H1 (cell line): Measurements from ENCODE around the gene TEX28. TPM values are rescaled to one million over a fixed set of nuclear protein-coding genes. Genes with fewer than 3 reads are reported as not detected.
"Not testable (repeated sequence)": the region's sequence is repeated elsewhere in the genome, so short reads cannot be mapped to it uniquely, and the experiment has no call there.

Experiments used
- CTCF ChIA-PET: fragments of 300-600 bp; sonication (Branson Sonifier 250); formaldehyde crosslinking; loops from one replicate; lab custom pipeline; 2021; ENCODE audit not compliant: partially characterized antibody; lab: Charles Lee
- POLR2A ChIA-PET: fragments of 300-600 bp; sonication (Branson Sonifier 250); formaldehyde crosslinking; loops from one replicate; lab custom pipeline; 2021; ENCODE audit warnings: inconsistent platforms; ENCODE audit not compliant: partially characterized antibody; lab: Charles Lee
- DNase-seq, 2 experiments: peaks; one replicate each; pipeline versions ENCODE4 v3.0.0 to v3.0.0-alpha.2; 2010 to 2022; ENCODE audit warnings: low spot score in 2 of 2, low read depth in 1 of 2, mixed read lengths in 1 of 2
- FAIRE-seq: peaks from 2 replicates; lab custom pipeline; 2011; peaks lifted over from hg19 to GRCh38; lab: Jason Lieb, UNC
- H2AFZ ChIP-seq: 2 replicates; pipeline ENCODE4 v1.8.1; 2012; ENCODE audit warnings: low read length, inconsistent platforms
- H2AK5ac ChIP-seq: 2 replicates; pipeline ENCODE4 v1.6.1; 2013; ENCODE audit warnings: low read depth, low read length
- H2BK120ac ChIP-seq: replicated peaks from 2 replicates; pipeline ENCODE3; 2013; ENCODE audit warnings: low read depth, low read length, inconsistent platforms
- H2BK12ac ChIP-seq: 2 replicates; pipeline ENCODE4 v1.6.1; 2013; ENCODE audit warnings: low read depth, low read length
- H2BK15ac ChIP-seq: 2 replicates; pipeline ENCODE4 v1.6.1; 2013; ENCODE audit warnings: low read length
- H2BK20ac ChIP-seq: 2 replicates; pipeline ENCODE4 v1.6.1; 2013; ENCODE audit warnings: low read length
- H2BK5ac ChIP-seq: 2 replicates; pipeline ENCODE4 v1.6.1; 2013; ENCODE audit warnings: low read depth, low read length
- H3K14ac ChIP-seq: 2 replicates; pipeline ENCODE4 v1.6.1; 2013; ENCODE audit warnings: inconsistent platforms; ENCODE audit not compliant: insufficient read length
- H3K18ac ChIP-seq: 2 replicates; pipeline ENCODE4 v1.6.1; 2013; ENCODE audit warnings: low read length; ENCODE audit errors: extremely low read depth
- H3K23ac ChIP-seq: 2 replicates; pipeline ENCODE4 v1.6.1; 2013; ENCODE audit warnings: inconsistent platforms; ENCODE audit not compliant: insufficient read length
- H3K23me2 ChIP-seq: 2 replicates; pipeline ENCODE4 v1.6.1; 2013; ENCODE audit warnings: low read depth, low read length
- H3K27ac ChIP-seq: 2 replicates; pipeline ENCODE4 v1.6.1; 2011; ENCODE audit warnings: low read depth, low read length, inconsistent platforms
- H3K27me3 ChIP-seq, 4 experiments: replicated peaks in 1 of 4; 1 replicate in 1 of 4; 2 replicates in 3 of 4; pipeline versions ENCODE4 v1.6.1 to v1.8.1; 2011 to 2013; ENCODE audit warnings: low read length in 3 of 4, mild to moderate bottlenecking in 3 of 4, inconsistent platforms in 2 of 4, mixed read lengths in 2 of 4, moderate library complexity in 1 of 4; ENCODE audit not compliant: control insufficient read depth in 3 of 4, insufficient read depth in 3 of 4; ENCODE audit errors: extremely low read depth in 1 of 4
- H3K36me3 ChIP-seq, 4 experiments: 2 replicates each; pipeline versions ENCODE4 v1.6.1 to v1.8.1; 2011 to 2013; ENCODE audit warnings: mild to moderate bottlenecking in 4 of 4, low read length in 3 of 4, moderate library complexity in 2 of 4, control low read depth in 1 of 4, inconsistent platforms in 1 of 4; ENCODE audit not compliant: insufficient read depth in 4 of 4, control insufficient read depth in 2 of 4
- H3K4ac ChIP-seq: replicated peaks from 2 replicates; pipeline ENCODE3; 2013; ENCODE audit warnings: low read length, low read depth, mixed read lengths, inconsistent platforms; ENCODE audit not compliant: insufficient read length
- H3K4me1 ChIP-seq, 4 experiments: replicated peaks in 1 of 4; 1 replicate in 1 of 4; 2 replicates in 3 of 4; pipeline versions ENCODE4 v1.6.1 to v1.8.1; 2011 to 2013; ENCODE audit warnings: low read length in 3 of 4, inconsistent platforms in 2 of 4, mixed read lengths in 1 of 4; ENCODE audit not compliant: insufficient read depth in 4 of 4, control insufficient read depth in 3 of 4
- H3K4me2 ChIP-seq, 2 experiments: 2 replicates each; pipeline versions ENCODE4 v1.6.1 to v1.8.1; 2011 to 2013; ENCODE audit warnings: low read depth in 2 of 2, low read length in 2 of 2, control low read depth in 1 of 2, inconsistent platforms in 1 of 2, mild to moderate bottlenecking in 1 of 2; ENCODE audit not compliant: insufficient read depth in 1 of 2
- H3K4me3 ChIP-seq, 4 experiments: fragments of 200-600, 300-600 bp in 1 of 4; sonication (generic), shearing (Covaris generic), sonication (Bioruptor Twin) in 1 of 4; 2 replicates each; pipeline versions ENCODE4 v1.5.1 to v1.8.1; 2011 to 2016; ENCODE audit warnings: low read length in 4 of 4, low read depth in 3 of 4, control low read depth in 2 of 4, inconsistent platforms in 2 of 4, mild to moderate bottlenecking in 2 of 4, mixed read lengths in 1 of 4, moderate library complexity in 1 of 4; ENCODE audit not compliant: insufficient read depth in 2 of 4; ENCODE audit errors: extremely low read depth in 1 of 4
- H3K56ac ChIP-seq: replicated peaks from 2 replicates; pipeline ENCODE3; 2013; ENCODE audit warnings: low read depth, mild to moderate bottlenecking, mixed read lengths, low read length, inconsistent platforms; ENCODE audit not compliant: insufficient read length
- H3K79me1 ChIP-seq: 2 replicates; pipeline ENCODE4 v1.6.1; 2013; ENCODE audit warnings: low read depth, low read length, control low read depth
- H3K79me2 ChIP-seq, 2 experiments: 2 replicates each; pipeline versions ENCODE4 v1.6.1 to v1.8.1; 2012 to 2013; ENCODE audit warnings: low read length in 2 of 2, mild to moderate bottlenecking in 2 of 2, inconsistent platforms in 1 of 2; ENCODE audit not compliant: insufficient read depth in 2 of 2, control insufficient read depth in 1 of 2
- H3K9ac ChIP-seq, 4 experiments: replicated peaks in 1 of 4; 1 replicate in 1 of 4; 2 replicates in 3 of 4; pipeline versions ENCODE4 v1.6.1 to v1.8.1; 2011 to 2013; ENCODE audit warnings: low read depth in 3 of 4, low read length in 3 of 4, control low read depth in 2 of 4, mild to moderate bottlenecking in 2 of 4, moderate library complexity in 2 of 4, inconsistent platforms in 1 of 4; ENCODE audit errors: extremely low read depth in 1 of 4
- H3K9me3 ChIP-seq, 2 experiments: 2 replicates each; pipeline versions ENCODE4 v1.6.1 to v1.8.1; 2012 to 2013; ENCODE audit warnings: mild to moderate bottlenecking in 2 of 2, moderate library complexity in 2 of 2, control low read depth in 1 of 2, inconsistent platforms in 1 of 2, low read depth in 1 of 2, low read length in 1 of 2, mixed read lengths in 1 of 2; ENCODE audit not compliant: insufficient read depth in 2 of 2
- H4K20me1 ChIP-seq, 2 experiments: replicated peaks in 1 of 2; 2 replicates each; pipeline versions ENCODE3 to v1.8.1; 2011 to 2013; ENCODE audit warnings: inconsistent platforms in 2 of 2, low read length in 2 of 2, mild to moderate bottlenecking in 1 of 2; ENCODE audit not compliant: insufficient read depth in 2 of 2, control insufficient read depth in 1 of 2
- H4K5ac ChIP-seq: 2 replicates; pipeline ENCODE4 v1.6.1; 2013; ENCODE audit warnings: low read length, low read depth, mixed read lengths, inconsistent platforms; ENCODE audit not compliant: insufficient read length
- H4K8ac ChIP-seq: 2 replicates; pipeline ENCODE4 v1.8.0; 2013; ENCODE audit warnings: mild to moderate bottlenecking, moderate library complexity, low read length, inconsistent platforms; ENCODE audit not compliant: insufficient read depth; ENCODE audit errors: extremely low read depth
- H4K91ac ChIP-seq: replicated peaks from 2 replicates; pipeline ENCODE3; 2013; ENCODE audit warnings: low read length, mixed read lengths, inconsistent platforms; ENCODE audit not compliant: insufficient read length
- WGBS, 2 experiments: shearing (Covaris generic) in 1 of 2; methylation state at CpG; one replicate each; pipeline versions ENCODE4 v1.1.6 to v1.1.7; 2013 to 2015; ENCODE audit warnings: low lambda C conversion rate in 2 of 2, mixed read lengths in 2 of 2, inconsistent platforms in 1 of 2, low coverage in 1 of 2, missing lambda C conversion rate in 1 of 2; ENCODE audit not compliant: insufficient replicate concordance in 2 of 2, insufficient coverage in 1 of 2, insufficient read length in 1 of 2; ENCODE audit errors: extremely low coverage in 1 of 2, missing lambda C conversion rate in 1 of 2; 5-methylcytosine and 5-hydroxymethylcytosine counted together
- polyA plus RNA-seq, 7 experiments: library from polyadenylated mRNA; depleted of rRNA in 3 of 7; stranded (reverse) in 5 of 7; unstranded in 2 of 7; fragments of >200 nt in 5 of 7; fragments of 200-250 nt in 2 of 7; gene quantifications; 1 replicate in 5 of 7; 2 replicates in 1 of 7; 4 replicates in 1 of 7; pipeline versions ENCODE4 v1.2.1 to v1.2.3, GENCODE V29; 2011 to 2013; ENCODE audit warnings: missing spikeins in 2 of 7, mixed read lengths in 2 of 7
- total RNA-seq: library from RNA; stranded (reverse); fragmentation: NEBNext Ultra II Directional; extraction: Animal tissue kit (Norgen Biotek cat#: 25700); gene quantifications from 2 replicates; pipeline ENCODE4 v1.2.1, GENCODE V29; 2021

Gene TEX28
- total and polyA plus RNA-seq, 2 of the 8 experiments (the other 6 are each of a cell fraction or from before 2014, with no cell fraction given), result not detected

- H2BK5ac ChIP-seq, result not testable (repeated sequence)
- CTCF ChIA-PET, result interaction anchor here (0.6 to 1.0 kb wide), 2 partner anchors 78 to 140 kb away, joined by 3 read pairs; no protein-coding TSS in a partner anchor
These were observed 54.9 kb downstream of the TEX28 start for GRCh38 chrX:154239982-154240503.

More at GRCh38 chrX:154239982-154240503, 54.9 kb downstream of the TEX28 start:
- H3K23me2 ChIP-seq, H3K18ac ChIP-seq, H4K8ac ChIP-seq, H3K56ac ChIP-seq, H4K20me1 ChIP-seq, H2BK12ac ChIP-seq, H3K4me3 ChIP-seq, H2BK120ac ChIP-seq, H2AK5ac ChIP-seq, H3K27ac ChIP-seq, H3K36me3 ChIP-seq, H3K4me2 ChIP-seq, DNase-seq, H3K4ac ChIP-seq, H3K79me2 ChIP-seq, H3K79me1 ChIP-seq, H2AFZ ChIP-seq, H4K5ac ChIP-seq, FAIRE-seq, POLR2A ChIA-PET, H3K14ac ChIP-seq, H3K4me1 ChIP-seq, H3K27me3 ChIP-seq, H2BK15ac ChIP-seq, H3K9me3 ChIP-seq, H3K23ac ChIP-seq, H3K9ac ChIP-seq, H2BK20ac ChIP-seq, H4K91ac ChIP-seq: not testable (repeated sequence)
- WGBS, 2 experiments, result 95% methylated on average over 4 of the region's 8 CpGs; no CpG with 5 or more reads in 1 of the 2 experiments
